SK-N-DZ (cell line): Measurements from ENCODE around the gene NINJ2.

Experiments used
- DNase-seq: peaks from one replicate; pipeline ENCODE4 v3.0.0-alpha.2; 2015; ENCODE audit warnings: low spot score
- small RNA-seq, 2 experiments: library from RNA; depleted of rRNA; stranded (forward); fragments of <200 nt; gene quantifications; one replicate each; pipeline ENCODE3, GENCODE V24; 2014

NINJ2 gene

DNA sequence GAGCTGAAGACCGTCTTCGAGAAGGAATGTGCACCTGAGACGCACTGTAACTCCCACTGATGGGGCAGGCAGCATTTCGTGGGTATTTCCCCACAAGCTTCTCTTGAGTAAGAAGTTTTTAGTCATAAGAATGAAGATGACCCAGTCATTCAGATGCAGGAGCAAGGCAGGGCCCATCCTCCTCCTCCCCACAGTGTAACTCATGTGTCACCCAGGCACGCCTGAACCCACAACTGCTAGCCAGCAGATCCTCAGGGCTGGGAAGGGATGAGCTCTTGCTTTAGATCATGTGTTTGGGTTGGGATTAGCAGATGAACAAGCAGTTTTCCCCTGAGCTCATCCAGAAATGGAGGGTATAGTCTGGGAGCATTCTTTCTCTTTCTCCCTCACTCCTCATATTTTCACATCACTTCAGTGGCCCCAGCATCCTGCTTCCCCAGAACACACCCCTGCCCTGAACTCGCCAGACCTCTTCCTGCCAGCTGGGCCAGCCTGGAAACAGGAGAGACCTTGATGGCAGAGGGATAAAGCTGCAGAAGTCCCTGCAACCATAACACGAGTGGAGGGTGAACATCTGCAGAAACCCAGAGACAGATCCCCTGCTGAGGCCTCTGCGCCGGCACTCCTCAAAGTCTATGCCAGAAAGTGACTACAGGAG, 130.2 kb downstream of the NINJ2 start:
- DNase-seq = no peak

DNA sequence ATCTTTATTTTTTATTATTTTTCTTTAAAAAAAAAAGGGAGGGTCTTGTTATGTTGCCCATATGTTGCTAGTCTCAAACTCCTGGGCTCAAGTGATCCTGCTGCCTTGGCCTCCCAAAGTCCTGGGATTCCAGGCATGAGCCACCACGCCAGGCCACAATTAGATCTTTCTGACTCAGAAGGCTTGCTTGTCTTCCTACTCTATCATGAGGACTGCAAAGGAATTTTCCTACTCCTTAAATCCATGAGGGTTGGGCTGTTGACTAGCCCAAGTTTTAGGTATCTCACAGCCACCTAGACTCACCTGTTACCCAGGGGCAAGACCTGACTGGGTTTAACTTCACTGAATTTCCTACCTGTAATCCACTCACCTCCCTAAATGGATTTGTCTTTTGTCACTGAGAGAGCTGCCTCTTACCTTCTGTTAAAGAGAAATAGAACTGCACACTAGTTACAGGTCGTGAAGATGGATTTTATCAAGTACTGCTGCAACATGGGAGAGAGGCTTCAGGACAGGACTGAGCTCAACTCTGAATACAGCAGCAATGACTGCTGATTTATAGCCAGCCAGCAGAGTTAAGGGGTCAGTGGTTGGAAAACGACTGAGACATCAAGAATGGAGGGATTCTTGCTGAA, 131.2 kb downstream of the NINJ2 start:
- no peak for DNase-seq

DNA sequence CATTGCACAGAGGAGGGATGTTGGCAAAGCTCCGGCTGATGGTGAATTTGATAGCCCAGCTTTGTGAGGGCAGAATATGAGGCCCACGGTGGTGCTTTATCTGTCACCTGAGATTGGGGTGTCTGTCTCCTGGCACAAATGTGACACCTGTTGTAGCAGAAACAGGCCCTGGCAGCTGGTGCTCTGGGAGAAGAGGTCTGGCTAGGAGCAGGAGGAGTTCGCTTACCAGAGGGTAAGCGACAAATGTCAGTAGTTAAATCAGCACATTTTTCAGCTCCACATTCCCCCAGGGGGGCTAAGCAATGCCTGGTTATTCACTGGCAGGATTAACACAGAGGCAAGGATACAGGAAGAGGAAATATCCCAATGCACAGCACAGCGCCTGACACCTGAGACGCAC, 132.4 kb downstream of the NINJ2 start:
- no peak for DNase-seq

DNA sequence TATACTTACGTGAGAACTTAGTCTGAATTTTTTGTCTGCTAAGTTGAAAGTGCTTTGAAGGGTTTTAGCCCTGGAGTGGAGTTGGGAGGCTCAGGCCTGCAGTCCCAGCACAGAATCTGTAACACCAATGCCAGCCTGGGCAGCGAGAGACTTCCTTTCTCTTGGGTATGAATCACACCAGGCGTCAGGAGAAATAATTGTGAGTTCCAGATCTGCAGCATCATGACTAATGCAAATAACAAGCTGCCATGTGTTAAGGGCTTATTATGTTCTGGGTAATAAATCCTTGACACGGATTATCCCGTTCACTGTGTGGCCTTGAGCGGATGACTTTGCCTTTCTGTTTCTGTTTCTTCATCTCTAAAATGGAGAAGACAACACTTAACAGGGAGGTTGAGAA, 132.9 kb downstream of the NINJ2 start:
- no peak for DNase-seq

DNA sequence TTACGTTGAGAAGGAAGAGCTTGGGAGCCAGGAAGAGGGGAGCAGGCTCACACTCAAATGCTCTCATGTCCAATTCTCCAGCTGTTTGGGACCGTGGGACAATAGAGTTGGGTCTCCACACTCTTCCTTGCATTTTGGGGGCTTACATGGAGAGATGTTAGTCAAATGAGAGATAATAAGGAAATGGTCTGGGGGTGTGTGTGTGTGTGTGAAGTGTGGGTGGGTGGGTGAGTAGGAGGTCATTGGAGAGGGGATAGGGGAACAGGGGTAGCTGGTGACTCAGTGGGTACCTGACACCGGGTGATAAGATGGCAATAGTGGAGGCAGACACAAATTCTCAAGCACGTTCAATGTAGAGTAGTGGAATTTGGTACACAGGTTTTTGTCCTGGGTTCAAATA, 135.5 kb downstream of the NINJ2 start:
- no peak for DNase-seq

DNA sequence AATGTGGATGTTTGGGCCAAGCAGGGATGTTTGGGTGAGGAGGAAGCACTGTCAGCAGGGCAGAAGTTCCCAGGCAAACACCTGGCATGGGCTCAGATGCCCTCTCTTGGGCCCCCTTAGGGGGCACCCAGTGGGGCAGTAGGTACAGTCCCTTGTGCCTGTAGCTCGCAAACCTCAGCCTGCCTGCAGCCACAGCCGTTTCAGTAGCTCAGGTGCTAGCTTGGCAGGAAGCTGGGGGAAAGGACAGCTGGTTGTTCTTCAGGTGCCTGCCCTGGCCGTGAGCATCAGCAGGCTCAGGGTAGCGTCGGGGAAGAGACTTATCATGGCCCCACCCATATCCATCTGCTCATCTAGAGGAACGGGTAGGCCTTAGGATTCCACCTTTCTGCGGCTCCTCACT, 136.0 kb downstream of the NINJ2 start:
- no peak for DNase-seq

DNA sequence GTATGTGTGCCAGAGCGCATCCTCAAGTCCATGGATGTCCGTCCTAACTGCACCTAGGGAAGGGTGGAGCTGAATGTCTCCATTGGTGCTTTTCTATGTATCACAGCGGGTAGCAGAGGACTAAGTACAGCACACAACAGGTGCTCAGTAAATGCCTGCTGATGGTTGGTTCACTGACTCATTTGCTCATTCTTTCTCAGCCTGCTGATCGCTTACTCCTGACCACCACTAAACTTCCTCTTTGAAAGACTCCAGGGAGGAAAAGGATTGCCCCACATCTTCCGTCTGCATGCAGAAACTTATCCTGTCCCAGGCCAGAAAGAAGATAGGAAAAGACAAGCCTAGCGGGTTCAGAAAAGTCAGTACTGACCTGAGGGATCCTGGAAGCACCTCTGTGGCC, 137.2 kb downstream of the NINJ2 start:
- no peak for DNase-seq

DNA sequence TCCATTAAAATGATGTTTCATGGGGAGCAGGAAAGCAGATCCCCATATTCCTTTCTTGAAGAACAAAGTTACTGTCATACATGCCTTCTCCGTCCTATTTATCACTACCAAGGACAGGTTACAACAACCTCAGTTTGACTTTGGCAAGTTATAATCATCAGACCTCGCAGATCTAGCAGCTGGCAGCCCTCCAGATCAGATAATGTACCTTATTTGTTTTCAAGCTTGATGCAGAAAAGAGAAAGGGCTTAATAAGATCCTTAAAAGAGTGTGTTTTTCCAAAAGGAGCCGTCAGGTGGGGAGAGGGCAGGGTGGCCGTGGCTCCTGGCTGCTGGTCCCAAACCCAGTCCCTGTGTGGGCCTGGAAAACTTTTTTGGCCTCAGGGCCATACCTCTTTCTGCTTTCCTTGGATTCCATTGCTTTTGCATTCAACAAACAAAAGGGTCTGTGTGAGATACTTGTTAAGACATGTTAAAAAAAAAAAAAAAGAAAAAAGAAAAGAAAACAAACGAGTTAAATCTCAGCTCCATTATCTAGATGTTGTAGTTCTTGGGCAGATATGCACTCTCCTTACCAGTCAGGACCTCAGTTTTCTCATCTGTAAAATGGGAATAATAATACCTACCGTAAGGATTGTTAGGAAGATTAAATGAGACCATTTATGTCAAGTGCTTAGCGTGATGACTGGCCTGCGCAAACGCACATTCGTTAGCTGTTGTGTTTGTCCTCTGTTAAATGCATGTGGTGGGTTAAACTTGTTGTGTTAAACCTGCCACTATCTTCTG, 138.9 kb downstream of the NINJ2 start:
- peak; percentile 79 for DNase-seq

DNA sequence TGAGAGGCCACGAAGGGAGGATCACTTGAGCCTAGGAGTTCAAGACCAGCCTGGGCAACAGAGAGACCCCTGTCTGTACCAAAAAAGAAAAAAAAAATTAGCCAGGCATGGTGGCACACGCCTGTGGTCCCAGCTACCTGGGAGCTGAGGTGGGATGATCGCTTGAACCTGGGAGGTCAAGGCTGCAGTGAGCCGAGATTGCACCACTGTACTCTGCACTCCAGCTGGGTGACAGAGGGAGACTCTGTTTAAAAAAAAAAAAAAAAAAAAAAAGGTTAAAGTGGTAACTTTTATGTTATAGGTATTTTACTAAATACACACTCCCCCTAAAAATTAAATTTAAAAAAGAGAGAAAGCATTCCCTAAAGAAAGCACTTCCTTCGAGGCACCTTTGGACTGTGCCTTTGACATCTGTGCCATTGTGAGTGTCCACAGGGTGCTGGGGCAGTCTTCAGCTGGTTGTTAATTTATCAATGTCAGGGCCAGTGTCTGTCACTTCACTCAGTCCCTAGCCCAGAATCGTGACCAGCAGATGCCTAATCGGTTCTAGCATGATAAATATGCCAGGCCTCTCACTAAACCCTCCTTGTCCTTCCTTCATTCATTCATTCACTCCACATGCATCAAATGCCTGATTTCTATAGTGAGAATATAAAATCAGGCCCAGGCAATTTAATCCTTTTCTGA, 140.4 kb downstream of the NINJ2 start:
- peak; percentile 59 for DNase-seq

DNA sequence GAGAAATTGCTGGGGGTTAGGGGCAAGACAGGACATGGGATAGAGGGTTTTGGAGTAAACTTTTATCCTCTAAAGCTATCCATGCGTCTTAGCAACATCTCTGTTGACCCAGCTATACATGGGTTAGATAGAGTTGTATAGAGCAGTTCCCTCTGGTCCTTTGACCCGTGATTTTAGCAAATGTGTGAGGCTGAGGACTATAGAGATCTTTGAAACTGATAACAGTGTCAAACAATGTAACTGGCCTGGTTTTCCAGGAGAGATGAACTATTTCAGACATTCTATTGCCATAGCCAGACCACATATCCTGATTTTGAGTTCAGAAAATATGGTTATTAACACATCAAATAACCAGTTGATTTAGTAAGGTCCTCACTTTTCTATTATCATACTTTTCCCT, 143.1 kb downstream of the NINJ2 start:
- no peak for DNase-seq

DNA sequence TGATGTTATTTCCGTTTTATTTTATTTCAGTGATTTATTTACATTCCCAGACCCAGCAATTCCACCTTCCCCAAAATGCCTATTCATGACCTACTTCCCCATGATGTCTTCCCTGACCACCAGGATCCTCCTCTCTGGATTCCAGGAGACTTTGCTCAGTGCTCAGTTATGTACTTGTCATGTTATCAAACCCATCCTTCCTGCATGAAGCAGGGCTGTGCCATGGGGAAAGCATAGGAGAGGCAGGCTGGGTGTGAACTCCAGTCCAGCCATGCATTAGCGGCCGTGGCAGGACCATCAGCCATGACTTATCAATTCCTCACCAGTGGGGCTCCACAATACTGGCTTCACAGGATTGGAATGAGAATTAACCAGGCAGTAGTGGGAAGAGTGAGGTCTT, 145.7 kb downstream of the NINJ2 start:
- no peak for DNase-seq

Small RNA genes within 50 kb of the gene (small RNA-seq; reads per million reads assigned to genes)
- 0 reads per million in 2 experiments for gene RNU7-103P
